GM12865 (cell line): ENCODE measurements around the gene GMNN.
"Not testable (repeated sequence)": the region's sequence is repeated elsewhere in the genome, so short reads cannot be mapped to it uniquely, and the experiment has no call there.

Experiments
- DNase-seq: peaks from one replicate; pipeline ENCODE4 v3.0.0; 2010; ENCODE audit warnings: low read depth
- H3K4me3 ChIP-seq: 2 replicates; pipeline ENCODE4 v1.5.1; 2011; ENCODE audit warnings: mild to moderate bottlenecking, low read depth, low read length, control low read depth
- TF ChIP-seq, protein P1 (sequence below): IDR thresholded peaks from 2 replicates; pipeline ENCODE4 v1.5.1; 2011; ENCODE audit warnings: low read length, control low read depth, low read depth, inconsistent platforms; ENCODE audit not compliant: insufficient read depth; ENCODE audit errors: missing control alignments

GMNN gene

DNA sequence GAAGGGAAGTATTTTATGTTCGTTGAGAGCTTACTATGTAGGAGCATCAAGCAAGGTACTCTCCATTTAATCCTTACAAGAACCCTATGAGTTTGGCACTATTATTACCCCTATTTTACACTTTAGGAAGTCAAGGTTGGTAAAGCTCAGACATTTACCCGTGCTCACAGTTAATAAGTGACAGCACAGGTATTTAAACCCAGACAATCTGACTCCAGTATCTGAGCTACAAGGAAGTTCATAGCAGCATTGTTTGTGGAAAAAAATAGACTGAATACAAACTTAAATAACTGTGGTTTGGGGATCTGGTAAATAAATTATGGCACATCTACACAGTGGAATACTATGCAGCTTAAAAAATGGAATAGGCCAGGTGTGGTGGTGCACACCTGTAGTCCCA lies 21.2 kb upstream of the GMNN start:
- TF ChIP-seq, protein P1, sequence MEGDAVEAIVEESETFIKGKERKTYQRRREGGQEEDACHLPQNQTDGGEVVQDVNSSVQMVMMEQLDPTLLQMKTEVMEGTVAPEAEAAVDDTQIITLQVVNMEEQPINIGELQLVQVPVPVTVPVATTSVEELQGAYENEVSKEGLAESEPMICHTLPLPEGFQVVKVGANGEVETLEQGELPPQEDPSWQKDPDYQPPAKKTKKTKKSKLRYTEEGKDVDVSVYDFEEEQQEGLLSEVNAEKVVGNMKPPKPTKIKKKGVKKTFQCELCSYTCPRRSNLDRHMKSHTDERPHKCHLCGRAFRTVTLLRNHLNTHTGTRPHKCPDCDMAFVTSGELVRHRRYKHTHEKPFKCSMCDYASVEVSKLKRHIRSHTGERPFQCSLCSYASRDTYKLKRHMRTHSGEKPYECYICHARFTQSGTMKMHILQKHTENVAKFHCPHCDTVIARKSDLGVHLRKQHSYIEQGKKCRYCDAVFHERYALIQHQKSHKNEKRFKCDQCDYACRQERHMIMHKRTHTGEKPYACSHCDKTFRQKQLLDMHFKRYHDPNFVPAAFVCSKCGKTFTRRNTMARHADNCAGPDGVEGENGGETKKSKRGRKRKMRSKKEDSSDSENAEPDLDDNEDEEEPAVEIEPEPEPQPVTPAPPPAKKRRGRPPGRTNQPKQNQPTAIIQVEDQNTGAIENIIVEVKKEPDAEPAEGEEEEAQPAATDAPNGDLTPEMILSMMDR, result no peak
- no peak overlapping the region for H3K4me3 ChIP-seq
- DNase-seq, result no peak

DNA sequence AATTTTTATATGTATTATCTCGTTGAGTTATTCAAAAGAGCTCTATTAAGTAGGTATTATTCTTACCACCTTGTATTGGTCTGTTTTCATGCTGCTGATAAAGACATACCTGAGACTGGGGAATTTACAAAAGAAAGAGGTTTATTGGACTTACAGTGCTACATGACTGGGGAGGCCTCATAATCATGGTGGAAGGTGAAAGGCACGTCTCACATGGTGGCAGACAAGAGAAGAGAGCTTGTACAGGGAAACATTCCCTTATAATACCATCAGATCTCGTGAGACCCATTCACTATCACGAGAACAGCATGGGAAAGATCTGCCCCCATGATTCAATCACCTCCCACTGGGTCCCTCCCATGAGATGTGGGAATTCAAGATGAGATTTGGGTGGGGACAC lies 20.4 kb upstream of the GMNN start:
- not testable (repeated sequence) for H3K4me3 ChIP-seq, DNase-seq

DNA sequence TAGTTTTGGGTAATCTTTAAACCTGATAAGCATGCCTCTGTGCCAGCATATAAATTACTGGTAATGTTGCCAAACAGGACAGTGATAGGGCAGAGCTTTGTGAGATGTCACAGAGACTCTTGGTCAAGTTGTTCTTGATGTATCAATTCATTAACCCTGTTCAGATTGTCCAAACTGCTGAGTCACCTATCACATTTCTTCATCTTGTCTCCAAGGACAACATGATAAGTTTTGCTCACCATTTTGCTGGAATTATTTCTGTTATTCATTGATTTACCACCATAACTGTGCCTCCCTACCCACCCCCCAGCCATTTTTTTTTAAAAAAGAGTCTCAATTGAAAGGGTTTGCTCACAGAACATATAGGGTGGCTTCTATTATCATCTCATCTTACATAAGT lies 19.5 kb upstream of the GMNN start:
- no peak overlapping the region for H3K4me3 ChIP-seq
- no peak for DNase-seq
- TF ChIP-seq, protein P1, result no peak

DNA sequence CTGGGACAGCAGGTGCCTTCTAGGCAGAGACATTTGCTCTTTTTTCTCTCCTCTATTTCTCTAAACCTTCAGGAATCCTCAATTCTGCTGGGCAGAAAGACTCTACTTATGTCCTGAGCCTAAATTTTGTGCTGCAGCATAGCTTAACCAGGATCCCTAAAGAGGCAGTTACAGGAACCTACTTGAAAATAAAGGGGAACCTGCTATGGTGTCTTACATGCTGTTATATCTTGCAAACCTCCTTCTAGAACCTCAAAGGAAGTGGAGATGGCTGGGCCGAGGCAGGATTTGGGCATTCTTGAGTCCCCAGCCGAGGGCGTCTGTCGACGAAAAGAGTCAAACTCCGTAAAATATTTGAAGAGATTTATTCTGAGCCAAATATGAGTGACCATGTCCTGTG lies 17.1 kb upstream of the GMNN start:
- TF ChIP-seq, protein P1, result no peak
- no peak overlapping the region for H3K4me3 ChIP-seq
- DNase-seq, result no peak

DNA sequence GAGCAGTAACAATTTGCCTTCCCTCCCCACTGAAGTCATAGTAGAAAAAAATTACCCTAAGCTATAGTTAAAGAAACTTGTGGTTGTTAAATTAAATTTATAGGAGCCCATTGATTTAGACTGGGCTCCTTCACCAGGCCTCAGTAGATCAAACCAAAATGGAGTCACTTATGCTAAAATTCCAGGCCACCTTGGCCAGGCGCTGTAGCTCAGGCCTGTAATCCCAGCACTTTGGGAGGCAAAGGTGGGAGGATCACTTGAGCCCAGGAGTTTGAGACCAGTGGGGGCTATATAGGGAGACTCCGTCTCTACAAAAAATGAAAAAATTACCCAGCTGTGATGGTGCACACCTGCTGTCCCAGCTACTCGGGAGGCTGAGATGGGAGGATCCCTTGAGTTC lies 15.0 kb upstream of the GMNN start:
- DNase-seq, result no peak
- TF ChIP-seq, protein P1, result no peak
- no peak overlapping the region for H3K4me3 ChIP-seq

DNA sequence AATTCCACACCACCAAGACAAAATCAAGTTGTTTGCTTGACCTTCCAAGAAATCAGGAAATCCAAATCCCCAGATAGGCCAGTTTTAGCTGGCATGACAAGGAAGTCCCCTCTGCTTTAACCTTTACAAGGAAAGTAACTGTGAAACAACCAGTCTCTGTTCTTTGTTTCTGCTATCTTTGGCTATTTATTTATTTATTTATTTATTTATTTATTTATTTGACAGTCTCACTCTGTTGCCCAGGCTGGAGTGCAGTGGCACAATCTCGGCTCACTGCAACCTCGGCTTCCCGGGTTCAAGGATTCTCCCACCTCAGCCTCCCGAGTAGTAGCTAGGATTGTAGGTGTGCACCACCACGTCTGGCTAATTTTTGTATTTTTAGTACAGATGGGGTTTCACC lies 14.5 kb upstream of the GMNN start:
- H3K4me3 ChIP-seq, result no peak overlapping the region
- TF ChIP-seq, protein P1, result no peak
- DNase-seq, result no peak

DNA sequence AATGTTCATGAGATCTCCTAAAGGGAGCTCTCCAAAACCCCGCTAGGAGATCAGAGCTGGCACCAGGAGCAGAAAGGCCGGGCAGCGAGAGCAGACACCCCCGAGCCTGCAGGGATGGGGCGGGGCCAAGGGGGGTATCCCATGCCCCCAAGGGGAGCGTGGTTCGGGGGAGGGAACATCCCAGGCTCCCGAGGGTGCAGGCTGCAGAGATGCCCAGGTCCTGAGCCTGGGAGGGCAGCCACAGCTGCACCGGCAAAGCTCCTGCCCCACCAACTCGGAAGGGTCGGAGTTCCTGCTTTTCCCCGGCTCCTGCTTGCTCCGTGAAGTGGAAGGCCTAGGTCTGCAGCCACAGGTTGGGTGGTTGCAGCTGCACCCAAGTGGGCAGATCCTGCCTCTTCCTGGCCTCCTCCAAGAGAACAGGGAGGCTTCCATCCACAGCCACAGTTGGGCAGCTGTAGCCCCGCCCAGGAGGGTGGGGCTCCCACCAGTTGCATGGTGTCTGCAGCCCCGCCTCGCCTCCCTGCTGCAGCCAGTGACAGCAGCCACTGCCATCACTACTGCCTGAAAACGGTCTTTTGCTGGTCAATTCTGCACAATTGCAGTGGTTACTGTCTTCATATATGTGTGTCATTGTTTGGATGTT lies 13.4 kb upstream of the GMNN start:
- H3K4me3 ChIP-seq, result no peak overlapping the region
- TF ChIP-seq, protein P1, result no peak
- peak; percentile 10 for DNase-seq
